H1 (cell line): ENCODE measurements around the gene TOP1. TPM values are rescaled to one million over a fixed set of nuclear protein-coding genes. Genes with fewer than 3 reads are reported as not detected.
"Not testable (repeated sequence)": the region's sequence is repeated elsewhere in the genome, so short reads cannot be mapped to it uniquely, and the experiment has no call there.

Source experiments
- CTCF ChIA-PET: fragments of 300-600 bp; sonication (Branson Sonifier 250); formaldehyde crosslinking; loops from one replicate; lab custom pipeline; 2021; ENCODE audit not compliant: partially characterized antibody; lab: Charles Lee
- POLR2A ChIA-PET: fragments of 300-600 bp; sonication (Branson Sonifier 250); formaldehyde crosslinking; loops from one replicate; lab custom pipeline; 2021; ENCODE audit warnings: inconsistent platforms; ENCODE audit not compliant: partially characterized antibody; lab: Charles Lee
- DNase-seq, 2 experiments: peaks; one replicate each; pipeline versions ENCODE4 v3.0.0 to v3.0.0-alpha.2; 2010 to 2022; ENCODE audit warnings: low spot score in 2 of 2, low read depth in 1 of 2, mixed read lengths in 1 of 2
- FAIRE-seq: peaks from 2 replicates; lab custom pipeline; 2011; peaks lifted over from hg19 to GRCh38; lab: Jason Lieb, UNC
- H2AFZ ChIP-seq: 2 replicates; pipeline ENCODE4 v1.8.1; 2012; ENCODE audit warnings: low read length, inconsistent platforms
- H2AK5ac ChIP-seq: 2 replicates; pipeline ENCODE4 v1.6.1; 2013; ENCODE audit warnings: low read depth, low read length
- H2BK120ac ChIP-seq: replicated peaks from 2 replicates; pipeline ENCODE3; 2013; ENCODE audit warnings: low read depth, low read length, inconsistent platforms
- H2BK12ac ChIP-seq: 2 replicates; pipeline ENCODE4 v1.6.1; 2013; ENCODE audit warnings: low read depth, low read length
- H2BK15ac ChIP-seq: 2 replicates; pipeline ENCODE4 v1.6.1; 2013; ENCODE audit warnings: low read length
- H2BK20ac ChIP-seq: 2 replicates; pipeline ENCODE4 v1.6.1; 2013; ENCODE audit warnings: low read length
- H2BK5ac ChIP-seq: 2 replicates; pipeline ENCODE4 v1.6.1; 2013; ENCODE audit warnings: low read depth, low read length
- H3K14ac ChIP-seq: 2 replicates; pipeline ENCODE4 v1.6.1; 2013; ENCODE audit warnings: inconsistent platforms; ENCODE audit not compliant: insufficient read length
- H3K18ac ChIP-seq: 2 replicates; pipeline ENCODE4 v1.6.1; 2013; ENCODE audit warnings: low read length; ENCODE audit errors: extremely low read depth
- H3K23ac ChIP-seq: 2 replicates; pipeline ENCODE4 v1.6.1; 2013; ENCODE audit warnings: inconsistent platforms; ENCODE audit not compliant: insufficient read length
- H3K23me2 ChIP-seq: 2 replicates; pipeline ENCODE4 v1.6.1; 2013; ENCODE audit warnings: low read depth, low read length
- H3K27ac ChIP-seq: 2 replicates; pipeline ENCODE4 v1.6.1; 2011; ENCODE audit warnings: low read depth, low read length, inconsistent platforms
- H3K27me3 ChIP-seq, 4 experiments: replicated peaks in 1 of 4; 1 replicate in 1 of 4; 2 replicates in 3 of 4; pipeline versions ENCODE4 v1.6.1 to v1.8.1; 2011 to 2013; ENCODE audit warnings: low read length in 3 of 4, mild to moderate bottlenecking in 3 of 4, inconsistent platforms in 2 of 4, mixed read lengths in 2 of 4, moderate library complexity in 1 of 4; ENCODE audit not compliant: control insufficient read depth in 3 of 4, insufficient read depth in 3 of 4; ENCODE audit errors: extremely low read depth in 1 of 4
- H3K36me3 ChIP-seq, 4 experiments: 2 replicates each; pipeline versions ENCODE4 v1.6.1 to v1.8.1; 2011 to 2013; ENCODE audit warnings: mild to moderate bottlenecking in 4 of 4, low read length in 3 of 4, moderate library complexity in 2 of 4, control low read depth in 1 of 4, inconsistent platforms in 1 of 4; ENCODE audit not compliant: insufficient read depth in 4 of 4, control insufficient read depth in 2 of 4
- H3K4ac ChIP-seq: replicated peaks from 2 replicates; pipeline ENCODE3; 2013; ENCODE audit warnings: low read length, low read depth, mixed read lengths, inconsistent platforms; ENCODE audit not compliant: insufficient read length
- H3K4me1 ChIP-seq, 4 experiments: replicated peaks in 1 of 4; 1 replicate in 1 of 4; 2 replicates in 3 of 4; pipeline versions ENCODE4 v1.6.1 to v1.8.1; 2011 to 2013; ENCODE audit warnings: low read length in 3 of 4, inconsistent platforms in 2 of 4, mixed read lengths in 1 of 4; ENCODE audit not compliant: insufficient read depth in 4 of 4, control insufficient read depth in 3 of 4
- H3K4me2 ChIP-seq, 2 experiments: 2 replicates each; pipeline versions ENCODE4 v1.6.1 to v1.8.1; 2011 to 2013; ENCODE audit warnings: low read depth in 2 of 2, low read length in 2 of 2, control low read depth in 1 of 2, inconsistent platforms in 1 of 2, mild to moderate bottlenecking in 1 of 2; ENCODE audit not compliant: insufficient read depth in 1 of 2
- H3K4me3 ChIP-seq, 4 experiments: fragments of 200-600, 300-600 bp in 1 of 4; sonication (generic), shearing (Covaris generic), sonication (Bioruptor Twin) in 1 of 4; 2 replicates each; pipeline versions ENCODE4 v1.5.1 to v1.8.1; 2011 to 2016; ENCODE audit warnings: low read length in 4 of 4, low read depth in 3 of 4, control low read depth in 2 of 4, inconsistent platforms in 2 of 4, mild to moderate bottlenecking in 2 of 4, mixed read lengths in 1 of 4, moderate library complexity in 1 of 4; ENCODE audit not compliant: insufficient read depth in 2 of 4; ENCODE audit errors: extremely low read depth in 1 of 4
- H3K56ac ChIP-seq: replicated peaks from 2 replicates; pipeline ENCODE3; 2013; ENCODE audit warnings: low read depth, mild to moderate bottlenecking, mixed read lengths, low read length, inconsistent platforms; ENCODE audit not compliant: insufficient read length
- H3K79me1 ChIP-seq: 2 replicates; pipeline ENCODE4 v1.6.1; 2013; ENCODE audit warnings: low read depth, low read length, control low read depth
- H3K79me2 ChIP-seq, 2 experiments: 2 replicates each; pipeline versions ENCODE4 v1.6.1 to v1.8.1; 2012 to 2013; ENCODE audit warnings: low read length in 2 of 2, mild to moderate bottlenecking in 2 of 2, inconsistent platforms in 1 of 2; ENCODE audit not compliant: insufficient read depth in 2 of 2, control insufficient read depth in 1 of 2
- H3K9ac ChIP-seq, 4 experiments: replicated peaks in 1 of 4; 1 replicate in 1 of 4; 2 replicates in 3 of 4; pipeline versions ENCODE4 v1.6.1 to v1.8.1; 2011 to 2013; ENCODE audit warnings: low read depth in 3 of 4, low read length in 3 of 4, control low read depth in 2 of 4, mild to moderate bottlenecking in 2 of 4, moderate library complexity in 2 of 4, inconsistent platforms in 1 of 4; ENCODE audit errors: extremely low read depth in 1 of 4
- H3K9me3 ChIP-seq, 2 experiments: 2 replicates each; pipeline versions ENCODE4 v1.6.1 to v1.8.1; 2012 to 2013; ENCODE audit warnings: mild to moderate bottlenecking in 2 of 2, moderate library complexity in 2 of 2, control low read depth in 1 of 2, inconsistent platforms in 1 of 2, low read depth in 1 of 2, low read length in 1 of 2, mixed read lengths in 1 of 2; ENCODE audit not compliant: insufficient read depth in 2 of 2
- H4K20me1 ChIP-seq, 2 experiments: replicated peaks in 1 of 2; 2 replicates each; pipeline versions ENCODE3 to v1.8.1; 2011 to 2013; ENCODE audit warnings: inconsistent platforms in 2 of 2, low read length in 2 of 2, mild to moderate bottlenecking in 1 of 2; ENCODE audit not compliant: insufficient read depth in 2 of 2, control insufficient read depth in 1 of 2
- H4K5ac ChIP-seq: 2 replicates; pipeline ENCODE4 v1.6.1; 2013; ENCODE audit warnings: low read length, low read depth, mixed read lengths, inconsistent platforms; ENCODE audit not compliant: insufficient read length
- H4K8ac ChIP-seq: 2 replicates; pipeline ENCODE4 v1.8.0; 2013; ENCODE audit warnings: mild to moderate bottlenecking, moderate library complexity, low read length, inconsistent platforms; ENCODE audit not compliant: insufficient read depth; ENCODE audit errors: extremely low read depth
- H4K91ac ChIP-seq: replicated peaks from 2 replicates; pipeline ENCODE3; 2013; ENCODE audit warnings: low read length, mixed read lengths, inconsistent platforms; ENCODE audit not compliant: insufficient read length
- CBX5 ChIP-seq: fragments of 300-800, 300-1000 bp; sonication (generic); IDR thresholded peaks from 2 replicates; pipeline ENCODE4 v1.7.1; 2016; ENCODE audit warnings: antibody characterized with exemption, low read length, low read depth
- CTCF ChIP-seq, 3 experiments: IDR thresholded peaks; 1 replicate in 2 of 3; 2 replicates in 1 of 3; pipeline versions ENCODE4 v1.5.1 to v1.6.1; 2011; ENCODE audit warnings: low read length in 3 of 3, mild to moderate bottlenecking in 3 of 3, inconsistent platforms in 2 of 3, low read depth in 1 of 3, moderate library complexity in 1 of 3; ENCODE audit not compliant: insufficient read depth in 1 of 3; ENCODE audit errors: control extremely low read depth in 1 of 3
- WGBS, 2 experiments: shearing (Covaris generic) in 1 of 2; methylation state at CpG; one replicate each; pipeline versions ENCODE4 v1.1.6 to v1.1.7; 2013 to 2015; ENCODE audit warnings: low lambda C conversion rate in 2 of 2, mixed read lengths in 2 of 2, inconsistent platforms in 1 of 2, low coverage in 1 of 2, missing lambda C conversion rate in 1 of 2; ENCODE audit not compliant: insufficient replicate concordance in 2 of 2, insufficient coverage in 1 of 2, insufficient read length in 1 of 2; ENCODE audit errors: extremely low coverage in 1 of 2, missing lambda C conversion rate in 1 of 2; 5-methylcytosine and 5-hydroxymethylcytosine counted together
- polyA plus RNA-seq, 7 experiments: library from polyadenylated mRNA; depleted of rRNA in 3 of 7; stranded (reverse) in 5 of 7; unstranded in 2 of 7; fragments of >200 nt in 5 of 7; fragments of 200-250 nt in 2 of 7; gene quantifications; 1 replicate in 5 of 7; 2 replicates in 1 of 7; 4 replicates in 1 of 7; pipeline versions ENCODE4 v1.2.1 to v1.2.3, GENCODE V29; 2011 to 2013; ENCODE audit warnings: missing spikeins in 2 of 7, mixed read lengths in 2 of 7
- total RNA-seq: library from RNA; stranded (reverse); fragmentation: NEBNext Ultra II Directional; extraction: Animal tissue kit (Norgen Biotek cat#: 25700); gene quantifications from 2 replicates; pipeline ENCODE4 v1.2.1, GENCODE V29; 2021

Gene TOP1
- total and polyA plus RNA-seq, 2 of the 8 experiments (the other 6 are each of a cell fraction or from before 2014, with no cell fraction given): 7.4 to 108 TPM

- TF ChIP-seq CTCF (IDR thresholded peaks at IDR 0.05; ENCODE audit: control extremely low read depth in 1 of 3, insufficient read depth in 1 of 3, low read depth in 1 of 3, low read length in 3 of 3) (no peak), CBX5 (no peak)
These were observed 103.2 kb downstream of the TOP1 start (continued) for GRCh38 chr20:41131594-41132387.

- 89% methylated on average over 8 of the region's 9 CpGs; no CpG with 5 or more reads in 1 of the 2 experiments for WGBS, 2 experiments
- H3K27ac ChIP-seq, H4K5ac ChIP-seq, H2BK120ac ChIP-seq, H3K14ac ChIP-seq, H3K18ac ChIP-seq, H3K4me2 ChIP-seq, H3K23ac ChIP-seq, DNase-seq, H3K79me1 ChIP-seq, H3K27me3 ChIP-seq, H2BK12ac ChIP-seq, H3K36me3 ChIP-seq, H2BK20ac ChIP-seq, FAIRE-seq, H3K9me3 ChIP-seq, H4K20me1 ChIP-seq, H3K56ac ChIP-seq, H2AK5ac ChIP-seq, H3K79me2 ChIP-seq, POLR2A ChIA-PET, H2BK15ac ChIP-seq, H4K91ac ChIP-seq, H2BK5ac ChIP-seq, H2AFZ ChIP-seq, H3K9ac ChIP-seq, H4K8ac ChIP-seq, H3K4me3 ChIP-seq, H3K23me2 ChIP-seq, H3K4ac ChIP-seq: not testable (repeated sequence)
- peaks cover 5 to 11% (median 8%) of the 10 kb centered on the region in 4 experiments for H3K4me1 ChIP-seq
- CTCF ChIA-PET: interaction anchor here (1.5 to 4.3 kb wide), 3 partner anchors 13 to 208 kb away, joined by 3 to 25 read pairs (median 10); partner anchors contain the start of gene LPIN3
These were observed 103.8 kb downstream of the TOP1 start for GRCh38 chr20:41132388-41132775.
